Central memory CD8-positive, alpha-beta T cell (primary cell): ENCODE results near the gene ZKSCAN8.

ENCODE experiments used
- ATAC-seq: fragments of 150-1000 bp; cut with Tn5 transposase; replicated peaks from 2 replicates; pipeline ENCODE4 v1.10.0; 2022; ENCODE audit warnings: mild to moderate bottlenecking, moderate FRiP score, moderate number of reproducible peaks; ENCODE audit not compliant: poor library complexity, severe bottlenecking; ENCODE audit errors: extremely low read depth
- DNase-seq, 2 donors: peaks; one replicate each; pipeline ENCODE4 v3.0.0; 2021; ENCODE audit warnings: low spot score in 2 of 2
- H3K27ac Mint-ChIP-seq: one replicate; pipeline ENCODE4 v1.8.0; 2022; ENCODE audit warnings: low read depth, mild to moderate bottlenecking, moderate library complexity, mixed read lengths
- H3K27me3 Mint-ChIP-seq: one replicate; pipeline ENCODE4 v1.8.0; 2022; ENCODE audit warnings: mixed read lengths
- H3K36me3 Mint-ChIP-seq: one replicate; pipeline ENCODE4 v1.8.0; 2022; ENCODE audit warnings: mild to moderate bottlenecking, moderate library complexity, mixed read lengths; ENCODE audit not compliant: insufficient read depth
- H3K4me1 Mint-ChIP-seq: one replicate; pipeline ENCODE4 v1.8.0; 2022; ENCODE audit warnings: mixed read lengths
- H3K4me3 Mint-ChIP-seq: one replicate; pipeline ENCODE4 v1.8.0; 2022; ENCODE audit warnings: mild to moderate bottlenecking, moderate library complexity, mixed read lengths
- H3K9me3 Mint-ChIP-seq: one replicate; pipeline ENCODE4 v1.8.0; 2022; ENCODE audit warnings: mixed read lengths

ZKSCAN8 gene

GRCh38 chr6:28182255-28182654, 40.6 kb downstream of the ZKSCAN8 start:
- Mint-ChIP-seq H3K27ac (no peak overlapping the region), H3K36me3 (no peaks in the 10 kb centered on the region), H3K4me3 (no peak overlapping the region), H3K27me3 (peaks cover 38% of the 10 kb centered on the region), H3K4me1 (no peaks in the 10 kb centered on the region), H3K9me3 (no peaks in the 10 kb centered on the region)
- DNase-seq (no peak), ATAC-seq (no peak)

- no peaks in the 10 kb centered on the region for H3K4me1 Mint-ChIP-seq
- peaks cover 18% of the 10 kb centered on the region for H3K9me3 Mint-ChIP-seq
- H3K4me3 Mint-ChIP-seq: no peak overlapping the region
Observed at GRCh38 chr6:28188111-28188979, 46.7 kb downstream of the ZKSCAN8 start.

GRCh38 chr6:28200020-28200419, 58.3 kb downstream of the ZKSCAN8 start:
- Mint-ChIP-seq H3K4me3 (no peak overlapping the region), H3K27me3 (peaks cover 66% of the 10 kb centered on the region), H3K9me3 (peaks cover 7% of the 10 kb centered on the region), H3K4me1 (no peaks in the 10 kb centered on the region), H3K27ac (no peak overlapping the region), H3K36me3 (no peaks in the 10 kb centered on the region)
- DNase-seq: no peak
- no peak for ATAC-seq

More at GRCh38 chr6:28188111-28188979, 46.7 kb downstream of the ZKSCAN8 start:
- Mint-ChIP-seq H3K27ac (no peak overlapping the region), H3K36me3 (no peaks in the 10 kb centered on the region), H3K27me3 (peaks cover 5% of the 10 kb centered on the region)
- ATAC-seq (no peak), DNase-seq (no peak)

GRCh38 chr6:28203201-28203600, 61.5 kb downstream of the ZKSCAN8 start:
- Mint-ChIP-seq H3K4me1 (peaks cover 10% of the 10 kb centered on the region), H3K4me3 (no peak overlapping the region), H3K9me3 (no peaks in the 10 kb centered on the region), H3K27me3 (peaks cover 66% of the 10 kb centered on the region), H3K27ac (no peak overlapping the region), H3K36me3 (no peaks in the 10 kb centered on the region)
- DNase-seq (no peak), ATAC-seq (no peak)

GRCh38 chr6:28205879-28206278, 64.2 kb downstream of the ZKSCAN8 start:
- DNase-seq (no peak), ATAC-seq (no peak)
- no peak overlapping the region for H3K27ac Mint-ChIP-seq
- peaks cover 14% of the 10 kb centered on the region for H3K4me1 Mint-ChIP-seq
- H3K27me3 Mint-ChIP-seq: peaks cover 63% of the 10 kb centered on the region
- no peaks in the 10 kb centered on the region for H3K9me3 Mint-ChIP-seq
- no peak overlapping the region for H3K4me3 Mint-ChIP-seq
- H3K36me3 Mint-ChIP-seq: no peaks in the 10 kb centered on the region

- H3K36me3 Mint-ChIP-seq: no peaks in the 10 kb centered on the region
- H3K27ac Mint-ChIP-seq: no peak overlapping the region
- peaks cover 69% of the 10 kb centered on the region for H3K27me3 Mint-ChIP-seq
- peaks cover 15% of the 10 kb centered on the region for H3K4me1 Mint-ChIP-seq
- H3K9me3 Mint-ChIP-seq: no peaks in the 10 kb centered on the region
- ATAC-seq (no peak), DNase-seq (no peak)
- H3K4me3 Mint-ChIP-seq: no peak overlapping the region
Observed at GRCh38 chr6:28206527-28206926, 64.8 kb downstream of the ZKSCAN8 start.

GRCh38 chr6:28206928-28207509, 65.3 kb downstream of the ZKSCAN8 start:
- DNase-seq (no peak), ATAC-seq (no peak)
- Mint-ChIP-seq H3K27me3 (peaks cover 74% of the 10 kb centered on the region), H3K27ac (no peak overlapping the region), H3K4me3 (peak overlapping the region; percentile 54), H3K9me3 (no peaks in the 10 kb centered on the region), H3K36me3 (no peaks in the 10 kb centered on the region), H3K4me1 (peaks cover 20% of the 10 kb centered on the region)

GRCh38 chr6:28207510-28208110, 65.9 kb downstream of the ZKSCAN8 start:
- Mint-ChIP-seq H3K4me1 (peaks cover 26% of the 10 kb centered on the region), H3K27ac (no peak overlapping the region), H3K4me3 (peak overlapping the region; percentile 54), H3K27me3 (peaks cover 80% of the 10 kb centered on the region), H3K9me3 (no peaks in the 10 kb centered on the region), H3K36me3 (no peaks in the 10 kb centered on the region)
- no peak for DNase-seq
- ATAC-seq: no peak

- H3K27ac Mint-ChIP-seq: no peak overlapping the region
- peaks cover 27% of the 10 kb centered on the region for H3K4me1 Mint-ChIP-seq
- peaks cover 86% of the 10 kb centered on the region for H3K27me3 Mint-ChIP-seq
- no peak for ATAC-seq
- peaks cover 2% of the 10 kb centered on the region for H3K36me3 Mint-ChIP-seq
- H3K4me3 Mint-ChIP-seq: peak overlapping the region; percentile 54
- no peak for DNase-seq
- no peaks in the 10 kb centered on the region for H3K9me3 Mint-ChIP-seq
Observed at GRCh38 chr6:28208111-28208659, 66.5 kb downstream of the ZKSCAN8 start.
